WTC11 (cell line): ENCODE results near the gene CCNJL.

Source experiments
- CREB1 ChIP-seq: sonication (generic); formaldehyde crosslinking; IDR thresholded peaks from 2 replicates; pipeline ENCODE4 v1.8.0; 2023; ENCODE audit warnings: mild to moderate bottlenecking, missing genetic modification reagents
- HMGXB4 ChIP-seq: sonication (generic); formaldehyde crosslinking; IDR thresholded peaks from 2 replicates; pipeline ENCODE4 v1.8.1; 2023; ENCODE audit warnings: mild to moderate bottlenecking, moderate library complexity, missing genetic modification reagents
- NFYB ChIP-seq: sonication (generic); formaldehyde crosslinking; conservative IDR thresholded peaks from 2 replicates; pipeline ENCODE4 v1.8.0; 2022; ENCODE audit warnings: low read depth, missing genetic modification reagents
- PRRX2 ChIP-seq: fragments of 250-450 bp; sonication (Bioruptor Pico); IDR thresholded peaks from 2 replicates; pipeline ENCODE4 v1.8.0; 2021; ENCODE audit warnings: mild to moderate bottlenecking
- TF ChIP-seq, protein P1 (sequence below): fragments of 200-600 bp; IDR thresholded peaks from 2 replicates; pipeline ENCODE4 v1.8.0; 2022; ENCODE audit warnings: antibody characterized with exemption
- TF ChIP-seq, protein P2 (sequence below): fragments of 250-450 bp; sonication (Bioruptor Pico); conservative IDR thresholded peaks from 2 replicates; pipeline ENCODE4 v1.9.0; 2021; ENCODE audit warnings: mild to moderate bottlenecking

DNA sequence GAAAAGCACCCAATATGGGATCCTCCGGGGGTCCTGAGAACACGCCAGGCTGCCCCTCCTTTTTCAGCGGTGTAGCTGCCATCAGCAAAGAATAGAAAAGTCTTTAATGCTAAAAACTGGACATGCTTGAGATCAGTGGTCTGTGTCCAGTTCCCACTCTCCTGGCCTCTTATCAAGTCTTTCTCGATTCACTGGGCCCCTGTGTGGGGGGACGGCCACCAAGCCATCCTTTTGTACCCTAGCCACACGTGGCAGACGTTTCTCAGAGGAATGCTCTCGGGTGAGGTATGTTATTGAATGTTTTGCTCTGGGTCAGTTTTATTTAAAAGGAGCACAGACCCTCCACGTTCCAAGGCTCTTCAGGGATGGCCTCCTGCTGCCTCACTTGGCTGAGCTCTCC is 59.4 kb downstream of the CCNJL start:
- TF ChIP-seq, protein P1, sequence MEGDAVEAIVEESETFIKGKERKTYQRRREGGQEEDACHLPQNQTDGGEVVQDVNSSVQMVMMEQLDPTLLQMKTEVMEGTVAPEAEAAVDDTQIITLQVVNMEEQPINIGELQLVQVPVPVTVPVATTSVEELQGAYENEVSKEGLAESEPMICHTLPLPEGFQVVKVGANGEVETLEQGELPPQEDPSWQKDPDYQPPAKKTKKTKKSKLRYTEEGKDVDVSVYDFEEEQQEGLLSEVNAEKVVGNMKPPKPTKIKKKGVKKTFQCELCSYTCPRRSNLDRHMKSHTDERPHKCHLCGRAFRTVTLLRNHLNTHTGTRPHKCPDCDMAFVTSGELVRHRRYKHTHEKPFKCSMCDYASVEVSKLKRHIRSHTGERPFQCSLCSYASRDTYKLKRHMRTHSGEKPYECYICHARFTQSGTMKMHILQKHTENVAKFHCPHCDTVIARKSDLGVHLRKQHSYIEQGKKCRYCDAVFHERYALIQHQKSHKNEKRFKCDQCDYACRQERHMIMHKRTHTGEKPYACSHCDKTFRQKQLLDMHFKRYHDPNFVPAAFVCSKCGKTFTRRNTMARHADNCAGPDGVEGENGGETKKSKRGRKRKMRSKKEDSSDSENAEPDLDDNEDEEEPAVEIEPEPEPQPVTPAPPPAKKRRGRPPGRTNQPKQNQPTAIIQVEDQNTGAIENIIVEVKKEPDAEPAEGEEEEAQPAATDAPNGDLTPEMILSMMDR, result no peak
- TF ChIP-seq NFYB (CRISPR knock-in tag) (no peak), CREB1 (no peak), PRRX2 (CRISPR knock-in tag) (no peak), HMGXB4 (no peak)
- TF ChIP-seq, protein P2, sequence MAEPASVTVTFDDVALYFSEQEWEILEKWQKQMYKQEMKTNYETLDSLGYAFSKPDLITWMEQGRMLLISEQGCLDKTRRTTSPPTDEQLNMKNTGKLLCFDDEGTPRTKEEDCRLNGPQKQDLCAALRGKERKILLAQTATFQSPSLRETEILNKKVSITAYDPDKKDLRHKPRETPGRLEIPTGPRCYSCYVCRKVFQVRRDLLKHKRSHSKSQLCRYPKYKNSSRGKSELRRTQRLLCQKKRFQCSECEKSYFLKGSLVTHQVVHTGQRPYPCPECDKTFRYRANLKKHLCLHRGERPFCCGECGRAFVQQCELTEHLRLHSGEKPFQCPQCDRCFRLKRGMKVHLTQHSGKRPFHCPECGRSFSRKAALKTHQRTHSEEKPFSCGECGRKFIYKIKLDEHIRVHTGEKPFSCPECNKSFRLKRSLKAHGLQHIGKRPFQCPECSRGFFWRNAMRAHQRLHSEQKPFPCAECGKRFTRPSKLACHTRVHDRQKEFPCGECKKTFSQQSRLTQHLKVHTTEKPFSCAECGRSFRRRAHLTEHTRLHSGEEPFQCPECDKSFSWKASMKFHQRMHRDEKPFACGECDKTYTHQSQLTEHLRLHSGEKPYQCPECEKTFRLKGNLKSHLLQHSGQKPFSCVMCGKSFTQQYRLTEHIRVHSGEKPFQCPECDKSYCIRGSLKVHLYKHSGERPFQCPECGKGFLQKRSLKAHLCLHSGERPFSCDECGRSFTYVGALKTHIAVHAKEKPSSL, result no peak
